Fibroblast of lung (primary cell): ENCODE data around the gene CALD1. TPM values are rescaled to one million over a fixed set of nuclear protein-coding genes. Genes with fewer than 3 reads are reported as not detected.
A peak's percentile ranks its signal among the peaks of the same experiment; 100 is the strongest.

ENCODE experiments used
- DNase-seq, 2 donors: peaks; one replicate each; pipeline versions ENCODE4 v3.0.0 to v3.0.0-alpha.2; 2010; ENCODE audit warnings: low read depth in 2 of 2
- H2AFZ ChIP-seq: 2 replicates; pipeline ENCODE4 v1.5.1; 2012; ENCODE audit warnings: low read length, control low read depth, inconsistent platforms
- H3K27ac ChIP-seq: 2 replicates; pipeline ENCODE4 v1.5.1; 2011; ENCODE audit warnings: low read length, control low read depth; ENCODE audit not compliant: insufficient read depth
- H3K27me3 ChIP-seq: 2 replicates; pipeline ENCODE4 v1.5.1; 2011; ENCODE audit warnings: mild to moderate bottlenecking, low read length; ENCODE audit not compliant: control insufficient read depth, insufficient read depth
- H3K36me3 ChIP-seq: 2 replicates; pipeline ENCODE4 v1.5.1; 2011; ENCODE audit warnings: low read length; ENCODE audit not compliant: control insufficient read depth, insufficient read depth
- H3K4me1 ChIP-seq: 2 replicates; pipeline ENCODE4 v1.5.1; 2011; ENCODE audit warnings: low read length; ENCODE audit not compliant: control insufficient read depth, insufficient read depth; ENCODE audit errors: extremely low read depth
- H3K4me2 ChIP-seq: 2 replicates; pipeline ENCODE4 v1.5.1; 2011; ENCODE audit warnings: low read length, control low read depth; ENCODE audit not compliant: insufficient read depth; ENCODE audit errors: extremely low read depth
- H3K4me3 ChIP-seq, 4 experiments: fragments of 200-600 bp in 1 of 4; sonication (generic) in 1 of 4; replicated peaks in 1 of 4; 2 replicates each; pipeline ENCODE4 v1.5.1; 2011 to 2016; ENCODE audit warnings: low read length in 4 of 4, low read depth in 3 of 4, mild to moderate bottlenecking in 3 of 4, control low read depth in 2 of 4, inconsistent platforms in 1 of 4, mixed read lengths in 1 of 4; ENCODE audit not compliant: insufficient read depth in 1 of 4; ENCODE audit errors: control extremely low read depth in 1 of 4
- H3K79me2 ChIP-seq: 2 replicates; pipeline ENCODE4 v1.5.1; 2012; ENCODE audit warnings: mild to moderate bottlenecking, low read length, inconsistent platforms; ENCODE audit not compliant: control insufficient read depth, insufficient read depth
- H3K9ac ChIP-seq: 2 replicates; pipeline ENCODE4 v1.5.1; 2011; ENCODE audit warnings: mild to moderate bottlenecking, low read length, control low read depth; ENCODE audit not compliant: insufficient read depth
- H3K9me3 ChIP-seq: 2 replicates; pipeline ENCODE4 v1.5.1; 2012; ENCODE audit warnings: low read depth, low read length; ENCODE audit not compliant: control insufficient read depth, insufficient read depth
- H4K20me1 ChIP-seq: 2 replicates; pipeline ENCODE4 v1.5.1; 2011; ENCODE audit warnings: low read length; ENCODE audit not compliant: control insufficient read depth, insufficient read depth; ENCODE audit errors: extremely low read depth
- EZH2 ChIP-seq: IDR thresholded peaks from 2 replicates; pipeline ENCODE4 v1.5.1; 2012; ENCODE audit warnings: low read length, control low read depth, mild to moderate bottlenecking; ENCODE audit errors: missing control alignments
- polyA plus RNA-seq, 2 donors: library from polyadenylated mRNA; depleted of rRNA in 1 of 2; stranded (reverse) in 1 of 2; unstranded in 1 of 2; fragments of >200 nt; gene quantifications; 2 replicates each; pipeline ENCODE4 v1.2.1, GENCODE V29; 2011 to 2012; ENCODE audit warnings: missing spikeins in 1 of 2
- total RNA-seq: library from RNA; depleted of rRNA; stranded (reverse); fragments of >200 nt; gene quantifications from 2 replicates; pipeline ENCODE4 v1.2.1, GENCODE V29; 2014
- TF ChIP-seq, protein P1 (sequence below), 2 donors: IDR thresholded peaks in 1 of 2; conservative IDR thresholded peaks in 1 of 2; 1 replicate in 1 of 2; 2 replicates in 1 of 2; pipeline ENCODE4 v1.5.1; 2011 to 2012; ENCODE audit warnings: low read length in 2 of 2, control low read depth in 1 of 2, inconsistent platforms in 1 of 2, low read depth in 1 of 2, mild to moderate bottlenecking in 1 of 2

CALD1 gene
- total and polyA plus RNA-seq, 2 donors (not counting 1 experiment from before 2014, with no cell fraction given): 343 to 1,187 TPM

DNA sequence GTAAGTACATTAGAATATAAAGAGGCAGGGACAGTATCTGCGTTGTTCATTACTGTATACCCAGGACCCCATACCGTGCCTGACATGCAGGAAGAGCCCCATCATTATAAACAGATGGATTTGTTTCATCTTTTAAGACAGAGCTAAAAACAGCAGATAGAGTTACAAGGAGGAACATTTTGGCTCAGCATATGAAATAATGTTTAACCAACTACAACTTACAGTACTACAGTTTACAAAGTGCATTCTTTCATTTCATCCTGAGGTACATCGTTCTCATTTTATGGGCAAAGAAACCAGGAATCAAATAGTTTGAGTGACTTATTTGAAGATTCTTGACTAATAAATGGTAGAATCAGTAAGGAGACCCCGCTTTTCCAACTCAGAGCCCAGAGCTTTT is 168.8 kb downstream of the CALD1 start:
- no peak overlapping the region for H3K4me2 ChIP-seq
- no peaks in the 10 kb centered on the region for H3K9me3 ChIP-seq

DNA sequence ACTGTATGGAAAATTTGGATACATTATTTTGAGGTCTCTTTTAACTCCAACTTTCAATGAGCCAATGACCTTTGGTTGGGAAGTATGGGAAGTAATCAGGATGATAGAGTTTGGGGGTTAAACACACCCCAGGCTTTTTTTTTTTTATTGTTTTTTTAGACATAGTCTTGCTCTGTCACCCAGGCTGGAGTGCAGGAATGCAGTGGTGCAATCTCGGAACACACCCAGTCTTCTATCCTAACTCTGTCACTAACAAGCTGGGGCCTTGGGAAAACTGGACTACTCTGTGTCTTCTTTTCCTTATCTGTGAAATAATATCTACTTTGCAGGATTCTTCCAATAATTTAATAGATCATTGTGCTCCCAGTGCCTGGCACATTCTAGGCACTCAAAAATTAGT is 169.3 kb downstream of the CALD1 start:
- Histone ChIP-seq H3K79me2 (no peaks in the 10 kb centered on the region), H3K27ac (no peak overlapping the region), H4K20me1 (no peaks in the 10 kb centered on the region), H3K9ac (no peak overlapping the region), H3K4me3 (no peak overlapping the region), H3K4me1 (peaks cover 4% of the 10 kb centered on the region), H3K36me3 (peaks cover 6% of the 10 kb centered on the region), H3K27me3 (no peaks in the 10 kb centered on the region), H3K9me3 (no peaks in the 10 kb centered on the region), H2AFZ (no peak overlapping the region), H3K4me2 (no peak overlapping the region)
- peak in 1 of 2 donors; percentile 36 for DNase-seq
- no peak for TF ChIP-seq EZH2
- TF ChIP-seq, protein P1, sequence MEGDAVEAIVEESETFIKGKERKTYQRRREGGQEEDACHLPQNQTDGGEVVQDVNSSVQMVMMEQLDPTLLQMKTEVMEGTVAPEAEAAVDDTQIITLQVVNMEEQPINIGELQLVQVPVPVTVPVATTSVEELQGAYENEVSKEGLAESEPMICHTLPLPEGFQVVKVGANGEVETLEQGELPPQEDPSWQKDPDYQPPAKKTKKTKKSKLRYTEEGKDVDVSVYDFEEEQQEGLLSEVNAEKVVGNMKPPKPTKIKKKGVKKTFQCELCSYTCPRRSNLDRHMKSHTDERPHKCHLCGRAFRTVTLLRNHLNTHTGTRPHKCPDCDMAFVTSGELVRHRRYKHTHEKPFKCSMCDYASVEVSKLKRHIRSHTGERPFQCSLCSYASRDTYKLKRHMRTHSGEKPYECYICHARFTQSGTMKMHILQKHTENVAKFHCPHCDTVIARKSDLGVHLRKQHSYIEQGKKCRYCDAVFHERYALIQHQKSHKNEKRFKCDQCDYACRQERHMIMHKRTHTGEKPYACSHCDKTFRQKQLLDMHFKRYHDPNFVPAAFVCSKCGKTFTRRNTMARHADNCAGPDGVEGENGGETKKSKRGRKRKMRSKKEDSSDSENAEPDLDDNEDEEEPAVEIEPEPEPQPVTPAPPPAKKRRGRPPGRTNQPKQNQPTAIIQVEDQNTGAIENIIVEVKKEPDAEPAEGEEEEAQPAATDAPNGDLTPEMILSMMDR (conservative IDR thresholded peaks at IDR 0.05 in 1 of 2, IDR thresholded peaks at IDR 0.05 in 1 of 2; ENCODE audit: low read depth in 1 of 2, low read length in 2 of 2): no peak

More for the DNA sequence above, 168.8 kb downstream of the CALD1 start:
- no peak for DNase-seq
- no peak overlapping the region for H3K4me3 ChIP-seq
- no peaks in the 10 kb centered on the region for H3K27me3 ChIP-seq
- TF ChIP-seq EZH2: no peak
- TF ChIP-seq, protein P1 (conservative IDR thresholded peaks at IDR 0.05 in 1 of 2, IDR thresholded peaks at IDR 0.05 in 1 of 2; ENCODE audit: low read depth in 1 of 2, low read length in 2 of 2): no peak
- no peak overlapping the region for H3K27ac ChIP-seq
- H3K9ac ChIP-seq: no peak overlapping the region
- no peaks in the 10 kb centered on the region for H3K79me2 ChIP-seq
- H3K36me3 ChIP-seq: peaks cover 6% of the 10 kb centered on the region
- peaks cover 4% of the 10 kb centered on the region for H3K4me1 ChIP-seq
- H2AFZ ChIP-seq: no peak overlapping the region
- H4K20me1 ChIP-seq: no peaks in the 10 kb centered on the region

DNA sequence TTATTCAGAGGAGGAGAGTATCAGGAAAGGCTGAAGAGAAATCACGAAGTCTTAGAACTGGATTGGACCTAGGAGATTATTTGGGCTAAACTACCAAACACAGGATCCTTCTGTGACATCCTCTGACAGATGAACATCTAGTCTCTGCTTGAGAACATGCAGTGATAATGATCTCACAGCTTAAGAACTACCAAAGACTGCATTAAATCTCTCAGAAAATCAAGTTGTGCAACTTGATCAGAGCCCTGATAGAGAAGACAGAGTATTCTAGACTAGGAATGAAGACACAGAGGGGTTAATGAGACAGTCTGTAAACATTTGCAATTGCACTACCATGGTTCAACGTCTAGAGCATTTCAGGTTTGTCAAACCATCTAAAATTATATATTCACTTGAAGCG is 169.7 kb downstream of the CALD1 start:
- H3K9me3 ChIP-seq: no peaks in the 10 kb centered on the region
- DNase-seq: no peak
- H3K9ac ChIP-seq: no peak overlapping the region
- no peak for TF ChIP-seq EZH2
- TF ChIP-seq, protein P1 (conservative IDR thresholded peaks at IDR 0.05 in 1 of 2, IDR thresholded peaks at IDR 0.05 in 1 of 2; ENCODE audit: low read depth in 1 of 2, low read length in 2 of 2): no peak
- H3K4me3 ChIP-seq: no peak overlapping the region
- H2AFZ ChIP-seq: no peak overlapping the region
- H3K36me3 ChIP-seq: peaks cover 6% of the 10 kb centered on the region
- H3K27ac ChIP-seq: no peak overlapping the region
- no peaks in the 10 kb centered on the region for H4K20me1 ChIP-seq
- H3K4me2 ChIP-seq: no peak overlapping the region
- H3K79me2 ChIP-seq: no peaks in the 10 kb centered on the region
- no peaks in the 10 kb centered on the region for H3K27me3 ChIP-seq
- peaks cover 4% of the 10 kb centered on the region for H3K4me1 ChIP-seq
